OCI-LY3 (cell line): ENCODE data around the gene GRM4.

ENCODE experiments used
- H2AFZ ChIP-seq: fragments of 200-600, 300-600 bp; shearing (Covaris generic); 2 replicates; pipeline ENCODE4 v1.6.0; 2014; ENCODE audit warnings: antibody characterized with exemption, low read depth, low read length
- H3K27ac ChIP-seq: fragments of 200-600, 300-600 bp; sonication (generic); 2 replicates; pipeline ENCODE4 v1.5.1; 2014; ENCODE audit warnings: mild to moderate bottlenecking, low read length, moderate library complexity, mixed read lengths
- H3K27me3 ChIP-seq: fragments of 200-600, 300-600 bp; sonication (generic); 2 replicates; pipeline ENCODE4 v1.6.1; 2014; ENCODE audit warnings: low read depth, low read length, mixed read lengths
- H3K36me3 ChIP-seq: fragments of 200-600, 300-600 bp; sonication (generic); replicated peaks from 2 replicates; pipeline ENCODE3; 2014; ENCODE audit warnings: low read depth, low read length, mixed read lengths
- H3K4me1 ChIP-seq: fragments of 300-600, 200-600 bp; sonication (generic); 2 replicates; pipeline ENCODE4 v1.6.1; 2014; ENCODE audit warnings: low read length, mixed read lengths
- H3K4me2 ChIP-seq: fragments of 200-600, 300-600 bp; sonication (generic); 2 replicates; pipeline ENCODE4 v1.6.1; 2014; ENCODE audit warnings: low read length, mixed read lengths
- H3K4me3 ChIP-seq: fragments of 300-600, 200-600 bp; sonication (generic); 2 replicates; pipeline ENCODE4 v1.5.1; 2014; ENCODE audit warnings: antibody characterized with exemption, mild to moderate bottlenecking, low read length, moderate library complexity
- H3K79me2 ChIP-seq: fragments of 300-600, 200-600 bp; shearing (Covaris generic); 2 replicates; pipeline ENCODE4 v1.6.1; 2014; ENCODE audit warnings: mild to moderate bottlenecking, low read length, mixed read lengths
- H3K9ac ChIP-seq: fragments of 300-600, 200-600 bp; shearing (Covaris generic); 2 replicates; pipeline ENCODE4 v1.6.0; 2014; ENCODE audit warnings: mild to moderate bottlenecking, low read length, moderate library complexity
- H3K9me3 ChIP-seq: fragments of 200-600, 300-600 bp; shearing (Covaris generic); 2 replicates; pipeline ENCODE4 v1.6.1; 2014; ENCODE audit warnings: low read length, mixed read lengths; ENCODE audit not compliant: insufficient read depth
- H4K20me1 ChIP-seq: fragments of 200-600, 300-600 bp; sonication (generic); 2 replicates; pipeline ENCODE4 v1.6.1; 2016; ENCODE audit warnings: low read length, mixed read lengths; ENCODE audit not compliant: insufficient read depth
- CTCF ChIP-seq: fragments of 200-600, 300-600 bp; sonication (generic); IDR thresholded peaks from 2 replicates; pipeline ENCODE4 v1.5.1; 2014; ENCODE audit warnings: antibody characterized with exemption, low read length, low read depth
- EZH2phosphoT487 ChIP-seq: fragments of 200-600 bp; shearing (Covaris generic); IDR thresholded peaks from 2 replicates; pipeline ENCODE4 v1.6.1; 2018; ENCODE audit warnings: antibody characterized with exemption, mixed run types, low read depth

The GRM4 gene

GRCh38 chr6:34158876-34159275 is 13.0 kb upstream of the GRM4 start:
- H2AFZ ChIP-seq = no peak overlapping the region
- no peaks in the 10 kb centered on the region for H4K20me1 ChIP-seq
- TF ChIP-seq EZH2phosphoT487 (no peak), CTCF (no peak)
- no peaks in the 10 kb centered on the region for H3K36me3 ChIP-seq
- no peaks in the 10 kb centered on the region for H3K9me3 ChIP-seq
- H3K79me2 ChIP-seq = no peaks in the 10 kb centered on the region
- no peak overlapping the region for H3K4me3 ChIP-seq
- H3K27ac ChIP-seq = no peak overlapping the region
- no peak overlapping the region for H3K4me2 ChIP-seq
- 0 out of 2 replicates have a peak, but pooled peaks cover 4% of the 10 kb centered on the region for H3K27me3 ChIP-seq
- no peaks in the 10 kb centered on the region for H3K4me1 ChIP-seq
- no peak overlapping the region for H3K9ac ChIP-seq

GRCh38 chr6:34157851-34158250 is 12.0 kb upstream of the GRM4 start:
- Histone ChIP-seq H3K4me1 (no peaks in the 10 kb centered on the region), H3K4me3 (no peak overlapping the region), H4K20me1 (no peaks in the 10 kb centered on the region), H3K9me3 (no peaks in the 10 kb centered on the region), H3K79me2 (no peaks in the 10 kb centered on the region), H3K4me2 (no peak overlapping the region), H2AFZ (no peak overlapping the region), H3K9ac (no peak overlapping the region), H3K27ac (no peak overlapping the region), H3K27me3 (0 out of 2 replicates have a peak, but pooled peaks cover 10% of the 10 kb centered on the region), H3K36me3 (no peaks in the 10 kb centered on the region)
- TF ChIP-seq EZH2phosphoT487 (no peak), CTCF (no peak)

GRCh38 chr6:34157236-34157830 is 11.4 kb upstream of the GRM4 start:
- H3K36me3 ChIP-seq = no peaks in the 10 kb centered on the region
- no peak overlapping the region for H3K4me3 ChIP-seq
- H4K20me1 ChIP-seq = no peaks in the 10 kb centered on the region
- H3K79me2 ChIP-seq = no peaks in the 10 kb centered on the region
- H3K4me1 ChIP-seq = no peaks in the 10 kb centered on the region
- no peak overlapping the region for H3K4me2 ChIP-seq
- 0 out of 2 replicates have a peak, but pooled peaks cover 10% of the 10 kb centered on the region for H3K27me3 ChIP-seq
- no peak overlapping the region for H3K9ac ChIP-seq
- TF ChIP-seq EZH2phosphoT487 = no peak
- no peak for TF ChIP-seq CTCF
- H2AFZ ChIP-seq = no peak overlapping the region
- no peaks in the 10 kb centered on the region for H3K9me3 ChIP-seq
- no peak overlapping the region for H3K27ac ChIP-seq

GRCh38 chr6:34155471-34156300 is 9.8 kb upstream of the GRM4 start:
- Histone ChIP-seq H3K36me3 (no peaks in the 10 kb centered on the region), H3K4me1 (no peaks in the 10 kb centered on the region), H3K9me3 (no peaks in the 10 kb centered on the region), H3K4me3 (no peak overlapping the region), H3K27me3 (peaks cover 10% of the 10 kb centered on the region; the same call in 1 of the 2 replicates), H3K27ac (no peak overlapping the region), H3K4me2 (no peak overlapping the region), H2AFZ (no peak overlapping the region), H3K79me2 (no peaks in the 10 kb centered on the region), H4K20me1 (no peaks in the 10 kb centered on the region), H3K9ac (no peak overlapping the region)
- TF ChIP-seq EZH2phosphoT487 (no peak), CTCF (no peak)
